ENCODE data around the gene SLC41A1.

The SLC41A1 gene

DNA sequence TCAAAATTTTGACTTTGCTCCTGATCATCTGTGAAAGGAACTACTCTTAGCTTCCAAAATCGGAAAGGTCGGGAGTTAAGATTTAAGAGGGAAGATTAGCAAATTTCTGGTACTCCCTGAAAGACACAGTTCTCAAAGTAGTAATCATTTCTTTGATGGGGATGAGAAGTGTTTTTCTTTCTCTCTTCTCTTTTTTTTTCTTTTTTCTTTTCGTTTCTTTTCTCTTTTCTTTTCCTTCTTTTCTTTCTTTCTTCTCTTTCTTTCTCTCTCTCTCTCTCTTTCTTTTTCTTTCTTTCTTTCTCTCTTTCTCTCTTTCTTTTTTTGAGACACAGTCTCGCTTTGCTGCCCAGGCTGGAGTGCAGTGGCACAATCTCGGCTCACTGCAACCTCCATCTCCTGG is 32.7 kb downstream of the SLC41A1 start:
- no peak overlapping the region for H3K4me3 ChIP-seq (ENCODE audit: low read depth in 1 of 2, low read length in 1 of 2)
- TF ChIP-seq, protein P1, sequence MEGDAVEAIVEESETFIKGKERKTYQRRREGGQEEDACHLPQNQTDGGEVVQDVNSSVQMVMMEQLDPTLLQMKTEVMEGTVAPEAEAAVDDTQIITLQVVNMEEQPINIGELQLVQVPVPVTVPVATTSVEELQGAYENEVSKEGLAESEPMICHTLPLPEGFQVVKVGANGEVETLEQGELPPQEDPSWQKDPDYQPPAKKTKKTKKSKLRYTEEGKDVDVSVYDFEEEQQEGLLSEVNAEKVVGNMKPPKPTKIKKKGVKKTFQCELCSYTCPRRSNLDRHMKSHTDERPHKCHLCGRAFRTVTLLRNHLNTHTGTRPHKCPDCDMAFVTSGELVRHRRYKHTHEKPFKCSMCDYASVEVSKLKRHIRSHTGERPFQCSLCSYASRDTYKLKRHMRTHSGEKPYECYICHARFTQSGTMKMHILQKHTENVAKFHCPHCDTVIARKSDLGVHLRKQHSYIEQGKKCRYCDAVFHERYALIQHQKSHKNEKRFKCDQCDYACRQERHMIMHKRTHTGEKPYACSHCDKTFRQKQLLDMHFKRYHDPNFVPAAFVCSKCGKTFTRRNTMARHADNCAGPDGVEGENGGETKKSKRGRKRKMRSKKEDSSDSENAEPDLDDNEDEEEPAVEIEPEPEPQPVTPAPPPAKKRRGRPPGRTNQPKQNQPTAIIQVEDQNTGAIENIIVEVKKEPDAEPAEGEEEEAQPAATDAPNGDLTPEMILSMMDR (IDR thresholded peaks at IDR 0.05) = no peak
- no peaks in the 10 kb centered on the region for H3K36me3 ChIP-seq
- no peaks in the 10 kb centered on the region for H3K27me3 ChIP-seq
- no peaks in the 10 kb centered on the region for H3K9me3 ChIP-seq
- peaks cover 18 to 21% of the 10 kb centered on the region in 2 experiments for H3K4me1 ChIP-seq (ENCODE audit: control insufficient read depth in 1 of 2, insufficient read depth in 1 of 2, low read depth in 1 of 2, low read length in 1 of 2)
- no peak overlapping the region for H3K27ac ChIP-seq

DNA sequence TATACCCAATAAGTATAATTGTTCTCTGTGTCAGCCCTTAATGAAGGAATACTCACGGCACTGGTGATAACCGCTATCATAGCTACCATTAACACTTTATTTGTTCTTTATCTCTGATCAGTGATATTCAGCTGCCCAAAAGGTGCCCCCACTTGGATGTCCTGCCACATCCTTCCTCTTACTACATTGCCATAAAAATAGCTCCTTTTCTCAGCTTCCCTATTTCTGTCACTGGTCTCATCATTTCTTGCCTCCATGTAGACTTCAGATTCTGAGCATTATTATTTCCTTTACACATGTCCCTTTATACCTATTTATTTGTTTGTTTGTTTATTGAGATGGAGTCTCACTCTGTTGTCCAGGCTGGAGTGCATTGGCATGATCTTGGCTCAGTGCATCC is 35.0 kb downstream of the SLC41A1 start:
- TF ChIP-seq, protein P1 (IDR thresholded peaks at IDR 0.05) = no peak
- Histone ChIP-seq H3K4me1 (ENCODE audit: control insufficient read depth in 1 of 2, insufficient read depth in 1 of 2, low read depth in 1 of 2, low read length in 1 of 2) (peaks cover 28 to 31% of the 10 kb centered on the region in 2 experiments), H3K36me3 (no peaks in the 10 kb centered on the region), H3K27ac (no peak overlapping the region), H3K27me3 (no peaks in the 10 kb centered on the region), H3K9me3 (no peaks in the 10 kb centered on the region), H3K4me3 (ENCODE audit: low read depth in 1 of 2, low read length in 1 of 2) (no peak overlapping the region)

DNA sequence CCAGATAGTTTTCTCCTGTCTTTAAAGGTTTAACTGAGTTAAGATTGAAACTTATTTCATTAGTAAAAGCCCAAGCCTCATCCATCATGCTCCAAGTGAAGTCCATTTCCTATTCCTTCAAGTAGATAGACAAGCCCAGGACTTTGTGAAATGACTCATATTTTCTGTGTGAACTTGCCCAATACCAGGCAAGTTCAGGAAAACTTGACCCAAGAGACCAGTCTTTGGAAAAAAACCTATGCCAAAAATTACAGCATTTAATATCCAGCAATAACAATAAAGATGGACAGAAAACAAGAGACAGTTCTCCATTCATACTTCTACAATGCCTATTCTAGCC is 37.3 kb downstream of the SLC41A1 start:
- Histone ChIP-seq H3K9me3 (no peaks in the 10 kb centered on the region), H3K4me3 (ENCODE audit: low read depth in 1 of 2, low read length in 1 of 2) (peak overlapping the region; percentile 82 to 90), H3K4me1 (ENCODE audit: control insufficient read depth in 1 of 2, insufficient read depth in 1 of 2, low read depth in 1 of 2, low read length in 1 of 2) (peaks cover 28 to 31% of the 10 kb centered on the region in 2 experiments), H3K36me3 (peaks cover under 1% of the 10 kb centered on the region), H3K27me3 (no peaks in the 10 kb centered on the region), H3K27ac (no peak overlapping the region)
- TF ChIP-seq, protein P1 (IDR thresholded peaks at IDR 0.05) = no peak

- Histone ChIP-seq H3K27ac (peak within 1 kb of the TSS; percentile 73), H3K4me3 (ENCODE audit: low read depth in 1 of 2, low read length in 1 of 2) (peak within 1 kb of the TSS; percentile 82 to 90), H3K4me1 (ENCODE audit: control insufficient read depth in 1 of 2, insufficient read depth in 1 of 2, low read depth in 1 of 2, low read length in 1 of 2) (peaks cover 28 to 31% of the 10 kb centered on the region in 2 experiments), H3K36me3 (peaks cover 5% of the 10 kb centered on the region), H3K9me3 (no peaks in the 10 kb centered on the region), H3K27me3 (no peaks in the 10 kb centered on the region)
- TF ChIP-seq, protein P1 (IDR thresholded peaks at IDR 0.05) = no peak
These were observed 37.8 kb downstream of the SLC41A1 start, which contains the start of gene RAB29 for GRCh38 chr1:205775015-205775716. Gene RAB29 (minus strand): TSS chr1:205775482. CDS start chr1:205774956, 526 bp downstream.

DNA sequence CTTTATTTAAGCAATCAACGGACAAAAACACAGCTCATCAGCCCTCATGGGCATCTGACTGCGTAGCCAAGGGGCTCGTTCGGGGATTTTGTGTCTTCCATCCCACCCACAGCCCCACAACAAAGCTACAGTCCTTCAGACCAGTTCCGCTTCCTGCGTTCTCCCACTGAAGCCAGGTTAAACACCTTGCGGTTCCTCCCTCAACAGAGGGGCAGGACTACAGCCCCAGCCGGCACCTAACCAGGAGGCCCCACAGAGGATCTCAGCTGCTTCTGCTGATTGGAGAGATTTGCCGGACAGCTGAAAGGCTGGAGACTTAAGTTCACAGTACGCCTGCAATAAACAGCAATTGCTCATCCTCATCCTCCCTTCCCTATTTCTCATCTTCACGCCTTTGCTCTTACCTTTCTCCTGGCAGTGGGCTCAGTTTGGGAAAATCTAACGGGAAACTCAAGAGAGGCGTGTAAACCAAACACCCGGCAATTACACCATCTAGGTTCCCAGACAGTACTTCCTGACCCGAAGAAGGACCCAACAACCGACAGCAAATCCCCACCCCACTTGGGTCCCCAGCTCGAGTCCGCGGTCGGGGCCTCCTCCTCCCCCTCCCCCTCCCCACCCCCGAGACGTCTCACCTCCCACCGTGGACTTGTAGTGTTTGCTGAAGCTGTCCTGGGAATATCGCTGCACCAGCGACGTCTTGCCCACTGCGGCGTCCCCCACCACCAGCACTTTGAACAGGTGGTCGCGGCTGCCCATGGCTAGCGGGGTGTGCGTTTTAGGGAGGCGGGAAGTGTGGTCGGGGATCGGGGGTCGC is 38.6 kb downstream of the SLC41A1 start:
- Histone ChIP-seq H3K9me3 (no peaks in the 10 kb centered on the region), H3K27ac (peak overlapping the region; percentile 73), H3K36me3 (peaks cover 13% of the 10 kb centered on the region), H3K27me3 (no peaks in the 10 kb centered on the region), H3K4me3 (ENCODE audit: low read depth in 1 of 2, low read length in 1 of 2) (peak overlapping the region; percentile 82 to 90), H3K4me1 (ENCODE audit: control insufficient read depth in 1 of 2, insufficient read depth in 1 of 2, low read depth in 1 of 2, low read length in 1 of 2) (peaks cover 28 to 31% of the 10 kb centered on the region in 2 experiments)
- TF ChIP-seq, protein P1 (IDR thresholded peaks at IDR 0.05) = no peak
